Ishikawa (cell line): ENCODE results near the gene FLNC.

Source experiments
- CREB1 ChIP-seq: IDR thresholded peaks from 2 replicates; pipeline ENCODE4 v1.6.1; 2012; ENCODE audit warnings: low read depth
- MAX ChIP-seq: IDR thresholded peaks from 2 replicates; pipeline ENCODE4 v1.6.1; 2012
- NFIC ChIP-seq: IDR thresholded peaks from 2 replicates; pipeline ENCODE4 v1.6.1; 2012
- RAD21 ChIP-seq: IDR thresholded peaks from 2 replicates; pipeline ENCODE4 v1.6.1; 2012; ENCODE audit warnings: low read depth
- USF1 ChIP-seq: IDR thresholded peaks from 2 replicates; pipeline ENCODE4 v1.6.1; 2012
- ZBTB7A ChIP-seq: IDR thresholded peaks from 2 replicates; pipeline ENCODE4 v1.6.1; 2012; ENCODE audit warnings: low read depth

GRCh38 chr7:128801667-128802418, 28.4 kb upstream of the FLNC start:
- TF ChIP-seq USF1 (no peak), MAX (no peak), NFIC (no peak), CREB1 (no peak), ZBTB7A (no peak), RAD21 (no peak)
